HepG2 (cell line): ENCODE data around the gene MRPL34. TPM values are rescaled to one million over a fixed set of nuclear protein-coding genes. Genes with fewer than 3 reads are reported as not detected.

Experiments
- ARID2 ChIP-seq: sonication (generic); formaldehyde crosslinking; IDR thresholded peaks from 2 replicates; pipeline ENCODE4 v1.8.1; 2022; ENCODE audit warnings: mild to moderate bottlenecking, missing genetic modification reagents, borderline replicate concordance
- ELF1 ChIP-seq: sonication (generic); formaldehyde crosslinking; IDR thresholded peaks from 2 replicates; pipeline ENCODE4 v1.4.0; 2020; ENCODE audit warnings: missing genetic modification reagents
- FOSL2 ChIP-seq: sonication (generic); formaldehyde crosslinking; IDR thresholded peaks from 2 replicates; pipeline ENCODE4 v1.4.0; 2020; ENCODE audit warnings: missing genetic modification reagents
- GTF3A ChIP-seq: sonication (generic); formaldehyde crosslinking; conservative IDR thresholded peaks from 2 replicates; pipeline ENCODE4 v1.4.0; 2020; ENCODE audit warnings: mild to moderate bottlenecking, missing genetic modification reagents
- HMGXB3 ChIP-seq: sonication (generic); formaldehyde crosslinking; IDR thresholded peaks from 2 replicates; pipeline ENCODE4 v1.4.0; 2020; ENCODE audit warnings: missing genetic modification reagents, borderline replicate concordance
- MAZ ChIP-seq, 2 experiments: sonication (generic) in 1 of 2; formaldehyde crosslinking in 1 of 2; IDR thresholded peaks; 2 replicates each; pipeline versions ENCODE4 v1.5.0 to v1.6.1; 2012 to 2020; ENCODE audit warnings: low read depth in 2 of 2, mild to moderate bottlenecking in 2 of 2, borderline replicate concordance in 1 of 2, improper control_type of control experiment in 1 of 2, low read length in 1 of 2, missing genetic modification reagents in 1 of 2, moderate library complexity in 1 of 2
- NFIB ChIP-seq: sonication (generic); formaldehyde crosslinking; IDR thresholded peaks from 2 replicates; pipeline ENCODE4 v1.9.0; 2021; ENCODE audit warnings: missing genetic modification reagents, mild to moderate bottlenecking, borderline replicate concordance
- SIX1 ChIP-seq: sonication (generic); formaldehyde crosslinking; IDR thresholded peaks from 2 replicates; pipeline ENCODE4 v1.4.0; 2020; ENCODE audit warnings: missing genetic modification reagents, borderline replicate concordance
- TFDP1 ChIP-seq: IDR thresholded peaks from 2 replicates; pipeline ENCODE4 v1.6.1; 2016; ENCODE audit warnings: missing compliant biosample characterization, missing genetic modification reagents, borderline replicate concordance
- U2AF2 ChIP-seq: fragments of 200-400 bp; formaldehyde crosslinking; IDR thresholded peaks from 2 replicates; pipeline ENCODE4 v1.6.1; 2017; ENCODE audit warnings: low read depth, mild to moderate bottlenecking, low read length
- YEATS2 ChIP-seq: sonication (generic); formaldehyde crosslinking; IDR thresholded peaks from 2 replicates; pipeline ENCODE4 v1.4.0; 2020; ENCODE audit warnings: missing genetic modification reagents, borderline replicate concordance
- ZBTB20 ChIP-seq: sonication (generic); formaldehyde crosslinking; IDR thresholded peaks from 2 replicates; pipeline ENCODE4 v1.8.1; 2023; ENCODE audit warnings: missing genetic modification reagents, low read depth, mild to moderate bottlenecking, borderline replicate concordance
- ZFP82 ChIP-seq: sonication (generic); formaldehyde crosslinking; IDR thresholded peaks from 2 replicates; pipeline ENCODE4 v1.5.1; 2020; ENCODE audit warnings: mild to moderate bottlenecking, missing genetic modification reagents, borderline replicate concordance
- ZNF207 ChIP-seq: fragments of 450-650 bp; IDR thresholded peaks from 2 replicates; pipeline ENCODE4 v1.6.1; 2016; ENCODE audit warnings: antibody characterized with exemption, borderline replicate concordance
- ZNF263 ChIP-seq: sonication (generic); formaldehyde crosslinking; IDR thresholded peaks from 2 replicates; pipeline ENCODE4 v1.4.0; 2020; ENCODE audit warnings: missing genetic modification reagents
- ZNF567 ChIP-seq: sonication (generic); formaldehyde crosslinking; IDR thresholded peaks from 2 replicates; pipeline ENCODE4 v1.8.1; 2023; ENCODE audit warnings: mild to moderate bottlenecking, missing genetic modification reagents, borderline replicate concordance
- ZNF687 ChIP-seq: sonication (generic); formaldehyde crosslinking; IDR thresholded peaks from 2 replicates; pipeline ENCODE4 v1.5.1; 2020; ENCODE audit warnings: mild to moderate bottlenecking, missing genetic modification reagents, moderate library complexity
- ZNF792 ChIP-seq: IDR thresholded peaks from 2 replicates; pipeline ENCODE4 v1.6.1; 2016
- polyA plus RNA-seq, 8 experiments: library from polyadenylated mRNA; depleted of rRNA in 3 of 8; stranded (reverse) in 7 of 8; unstranded in 1 of 8; fragments of >200 nt; fragmentation: Illumina TruSeq in 4 of 8; extraction: Trizol in 4 of 8; gene quantifications; 2 replicates each; pipeline versions ENCODE4 v1.2.1 to v1.2.3, GENCODE V29; 2011 to 2016; ENCODE audit warnings: low read depth in 4 of 8, missing spikeins in 1 of 8, mixed read lengths in 1 of 8; ENCODE audit not compliant: insufficient read depth in 1 of 8
- total RNA-seq, 5 experiments: library from RNA; depleted of rRNA; stranded (reverse); fragments of >200 nt; fragmentation: Illumina TruSeq; extraction: Trizol; gene quantifications; 2 replicates each; pipeline ENCODE4 v1.2.3, GENCODE V29; 2016; ENCODE audit warnings: low read depth in 1 of 5
- TF ChIP-seq, protein P1 (sequence below): sonication (generic); formaldehyde crosslinking; IDR thresholded peaks from 2 replicates; pipeline ENCODE4 v1.4.0; 2020; ENCODE audit warnings: mild to moderate bottlenecking, low read depth, missing genetic modification reagents

The MRPL34 gene
- total and polyA plus RNA-seq, 2 of the 13 experiments (the other 11 are each of a cell fraction or from before 2014, with no cell fraction given), result 74.0 to 77.3 TPM

DNA sequence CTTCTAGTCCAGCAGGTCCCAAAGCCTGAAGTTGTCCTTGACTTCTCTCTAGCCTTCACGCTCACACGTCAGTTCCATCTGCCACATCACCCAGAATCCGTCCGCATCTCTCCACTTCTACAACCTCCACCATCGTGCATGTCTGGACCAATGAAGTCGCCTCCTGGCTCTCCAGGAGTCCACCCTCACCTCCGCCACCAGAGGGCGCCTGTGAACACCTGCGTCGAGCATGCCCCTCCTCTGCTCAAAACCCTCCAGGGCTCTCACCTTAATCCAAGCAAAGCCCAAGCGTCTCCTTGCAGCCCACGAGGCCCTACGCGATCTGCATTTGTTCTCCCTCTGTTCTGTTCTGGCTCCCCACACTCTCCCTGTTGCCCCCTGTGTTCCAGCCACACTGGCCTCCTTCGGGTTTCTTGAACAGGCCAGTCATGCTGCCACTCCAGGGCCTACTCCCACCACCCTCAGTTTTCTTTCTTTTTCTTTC is 44.8 kb upstream of the MRPL34 start (continued):
- TF ChIP-seq HMGXB3 (CRISPR knock-in tag) (no peak), NFIB (CRISPR knock-in tag) (no peak), GTF3A (CRISPR knock-in tag) (0 out of 2 replicates have a peak, but pooled peaks have one; percentile 52), ZNF263 (peak; percentile 61; the same call in 1 of the 2 replicates), U2AF2 (peak; percentile 90; the same call in 1 of the 2 replicates), ARID2 (CRISPR knock-in tag) (no peak), ZNF687 (peak; percentile 75), ZFP82 (CRISPR knock-in tag) (no peak), TFDP1 (CRISPR knock-in tag) (peak; percentile 43; the same call in 1 of the 2 replicates), ELF1 (CRISPR knock-in tag) (0 out of 2 replicates have a peak, but pooled peaks have one; percentile 9), ZNF207 (no peak), YEATS2 (no peak), FOSL2 (peak; percentile 60; the same call in 1 of the 2 replicates), MAZ (IDR thresholded peaks at IDR 0.05; ENCODE audit: borderline replicate concordance, low read depth, low read length) (no peak), MAZ (CRISPR knock-in tag; IDR thresholded peaks at IDR 0.05; ENCODE audit: low read depth) (0 out of 2 replicates have a peak, but pooled peaks have one; percentile 28), ZBTB20 (CRISPR knock-in tag) (0 out of 2 replicates have a peak, but pooled peaks have one; percentile 35), ZNF792 (peak; percentile 48; the same call in 1 of the 2 replicates), ZNF567 (CRISPR knock-in tag) (no peak), SIX1 (CRISPR knock-in tag) (no peak)
- TF ChIP-seq, protein P1, sequence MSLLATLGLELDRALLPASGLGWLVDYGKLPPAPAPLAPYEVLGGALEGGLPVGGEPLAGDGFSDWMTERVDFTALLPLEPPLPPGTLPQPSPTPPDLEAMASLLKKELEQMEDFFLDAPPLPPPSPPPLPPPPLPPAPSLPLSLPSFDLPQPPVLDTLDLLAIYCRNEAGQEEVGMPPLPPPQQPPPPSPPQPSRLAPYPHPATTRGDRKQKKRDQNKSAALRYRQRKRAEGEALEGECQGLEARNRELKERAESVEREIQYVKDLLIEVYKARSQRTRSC (CRISPR knock-in tag), result no peak
